Activated CD8-positive, alpha-beta T cell treated with anti-CD3 and anti-CD28 coated beads, Interleukin-2, amount 10 ng/mL, durations not matched to agents 7 days and 5 days (primary cell): ENCODE results near the gene RAB36. TPM values are rescaled to one million over a fixed set of nuclear protein-coding genes. Genes with fewer than 3 reads are reported as not detected.

Experiments used
- ATAC-seq: fragments of 150-1000 bp; cut with Tn5 transposase; one replicate; pipeline ENCODE4 v1.10.0; 2021; ENCODE audit warnings: moderate library complexity
- CTCF ChIA-PET: fragments of 350-600 bp; sonication (Branson Sonifier 250); formaldehyde crosslinking; loops from one replicate; lab custom pipeline; 2021; ENCODE audit warnings: antibody characterized with exemption; lab: Charles Lee
- POLR2A ChIA-PET: fragments of 350-600 bp; sonication (Branson Sonifier 250); formaldehyde crosslinking; loops from one replicate; lab custom pipeline; 2021; ENCODE audit warnings: antibody characterized with exemption; lab: Charles Lee
- DNase-seq: peaks from one replicate; pipeline ENCODE4 v3.0.0-alpha.2; 2020
- H3K27ac Mint-ChIP-seq: one replicate; pipeline ENCODE4 v1.8.0; 2021; ENCODE audit warnings: mild to moderate bottlenecking, mixed read lengths
- H3K27me3 Mint-ChIP-seq: one replicate; pipeline ENCODE4 v1.8.0; 2021; ENCODE audit warnings: low read depth, mixed read lengths
- H3K36me3 Mint-ChIP-seq: one replicate; pipeline ENCODE4 v1.8.0; 2021; ENCODE audit warnings: low read depth, mixed read lengths
- H3K4me1 Mint-ChIP-seq: one replicate; pipeline ENCODE4 v1.8.0; 2021; ENCODE audit warnings: low read depth, mixed read lengths
- H3K4me3 Mint-ChIP-seq: one replicate; pipeline ENCODE4 v1.8.0; 2021; ENCODE audit warnings: mild to moderate bottlenecking, mixed read lengths
- H3K9me3 Mint-ChIP-seq: one replicate; pipeline ENCODE4 v1.8.0; 2022; ENCODE audit warnings: mixed read lengths; ENCODE audit not compliant: insufficient read depth
- total RNA-seq, 2 experiments: library from RNA; stranded (reverse); gene quantifications; one replicate each; pipeline ENCODE4 v1.2.3, GENCODE V29; 2021

Gene RAB36
- total RNA-seq, 2 experiments from 2014 or later = 0.79 to 1.0 TPM

DNA sequence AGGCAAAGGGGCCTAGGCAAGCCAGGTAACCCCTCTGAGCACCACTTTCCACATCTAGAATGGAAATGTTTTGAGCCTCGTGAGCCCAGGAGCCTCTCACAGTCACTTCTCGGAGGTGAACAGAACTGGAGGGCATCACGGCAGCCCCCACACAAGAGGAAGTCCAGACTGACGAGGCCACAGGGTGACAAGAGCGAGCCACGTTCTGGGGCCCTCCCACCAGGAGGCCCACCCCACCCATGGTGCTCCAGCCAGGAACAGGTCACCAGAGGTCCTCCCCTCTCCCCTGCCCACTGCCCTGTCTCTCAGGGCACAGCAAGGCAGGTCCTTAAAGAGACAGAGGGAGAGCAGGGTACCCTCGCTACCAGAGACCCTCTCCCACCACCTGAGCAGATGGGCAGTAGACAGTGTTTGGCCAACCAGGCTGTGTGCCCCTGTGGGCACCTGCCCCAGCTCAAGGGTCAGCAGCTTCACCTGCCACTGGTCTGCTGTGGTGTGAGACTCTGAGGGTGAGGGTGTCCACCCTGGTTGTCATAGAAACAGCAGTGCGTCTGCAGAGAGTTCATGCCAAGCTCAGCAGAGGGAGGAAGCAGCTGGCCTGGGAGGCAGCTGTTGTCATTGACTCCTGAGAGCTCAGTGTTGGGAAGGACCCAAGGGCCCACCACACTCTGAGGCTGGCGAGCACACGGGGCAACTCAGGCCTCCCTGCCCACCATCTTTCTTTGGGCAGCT is 34.9 kb upstream of the RAB36 start:
- Mint-ChIP-seq H3K4me1 (no peaks in the 10 kb centered on the region), H3K9me3 (no peaks in the 10 kb centered on the region), H3K27me3 (no peaks in the 10 kb centered on the region), H3K4me3 (no peak overlapping the region), H3K27ac (no peak overlapping the region), H3K36me3 (no peaks in the 10 kb centered on the region)
- DNase-seq (no peak), ATAC-seq (no peak)
- POLR2A ChIA-PET = no interaction called here
- CTCF ChIA-PET = interaction anchor here (1.7 kb wide), 1 partner anchor 17 kb away, joined by 4 read pairs; no protein-coding TSS in a partner anchor

DNA sequence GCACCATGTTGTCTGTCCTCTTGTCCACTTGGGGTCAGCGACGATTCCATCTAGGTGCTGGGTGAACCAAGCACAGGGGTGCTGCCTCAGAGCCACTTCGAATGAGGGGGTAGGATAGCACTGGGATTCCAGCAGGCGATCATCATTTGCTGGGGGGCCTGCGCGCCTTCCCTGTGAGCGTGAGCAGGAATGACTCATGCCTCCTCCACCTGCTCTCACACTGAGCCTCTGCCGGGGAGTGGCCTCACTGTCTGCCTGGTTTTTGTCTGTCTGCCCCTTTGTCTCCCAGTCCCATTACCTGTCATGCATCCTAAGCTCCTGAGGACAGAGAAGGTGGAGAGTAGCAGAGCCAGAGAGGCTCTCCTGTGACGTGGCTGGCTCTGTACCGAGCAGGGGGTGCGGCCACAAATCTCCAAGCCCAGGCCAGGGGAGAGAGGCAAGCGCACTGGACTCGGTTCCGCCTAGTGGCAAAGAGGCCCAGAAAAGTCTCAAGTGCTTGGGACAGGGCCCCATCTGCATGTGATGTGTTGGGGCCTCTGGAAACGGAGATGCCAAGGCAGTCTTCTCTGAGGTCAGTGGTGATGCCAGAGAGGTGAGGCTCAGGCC is 34.3 kb upstream of the RAB36 start:
- DNase-seq (no peak), ATAC-seq (no peak)
- ChIA-PET CTCF (interaction anchor here (1.7 kb wide), 1 partner anchor 17 kb away, joined by 4 read pairs; no protein-coding TSS in a partner anchor), POLR2A (no interaction called here)
- Mint-ChIP-seq H3K4me1 (no peaks in the 10 kb centered on the region), H3K27me3 (no peaks in the 10 kb centered on the region), H3K9me3 (no peaks in the 10 kb centered on the region), H3K4me3 (no peak overlapping the region), H3K36me3 (no peaks in the 10 kb centered on the region), H3K27ac (no peak overlapping the region)

DNA sequence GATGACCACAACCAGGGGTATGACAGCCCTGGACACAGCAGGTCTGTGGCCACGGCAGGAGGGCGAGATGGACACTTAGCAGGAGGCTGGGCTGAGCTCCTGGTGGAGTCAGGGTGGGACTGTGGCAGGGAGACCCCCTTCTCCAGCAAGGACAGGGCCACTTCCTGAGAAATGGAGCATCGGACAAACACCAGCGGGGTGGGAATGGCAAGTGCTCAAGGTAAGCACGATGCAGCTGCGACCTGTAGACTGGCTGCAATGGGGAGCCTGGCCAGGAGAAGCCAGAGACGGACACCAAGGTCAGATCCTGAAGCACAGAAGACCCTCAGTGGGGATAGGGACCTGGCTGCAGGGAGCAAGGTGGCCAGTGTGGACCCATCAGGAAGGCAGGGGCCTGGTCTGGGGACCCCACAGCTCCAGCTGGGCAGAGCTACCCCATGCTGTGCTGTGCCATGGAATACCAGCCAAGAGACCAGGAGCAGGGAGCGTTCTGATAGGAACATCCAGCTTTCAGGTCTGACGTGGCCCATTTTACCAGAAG is 32.7 kb upstream of the RAB36 start:
- DNase-seq (no peak), ATAC-seq (no peak)
- no peaks in the 10 kb centered on the region for H3K27me3 Mint-ChIP-seq
- H3K27ac Mint-ChIP-seq = no peak overlapping the region
- no peaks in the 10 kb centered on the region for H3K9me3 Mint-ChIP-seq
- H3K4me3 Mint-ChIP-seq = no peak overlapping the region
- no peaks in the 10 kb centered on the region for H3K4me1 Mint-ChIP-seq
- POLR2A ChIA-PET = no interaction called here
- no peaks in the 10 kb centered on the region for H3K36me3 Mint-ChIP-seq
- CTCF ChIA-PET = interaction anchor here (1.3 to 1.9 kb wide), 2 partner anchors 15 to 156 kb away, joined by 3 to 5 read pairs; no protein-coding TSS in a partner anchor

DNA sequence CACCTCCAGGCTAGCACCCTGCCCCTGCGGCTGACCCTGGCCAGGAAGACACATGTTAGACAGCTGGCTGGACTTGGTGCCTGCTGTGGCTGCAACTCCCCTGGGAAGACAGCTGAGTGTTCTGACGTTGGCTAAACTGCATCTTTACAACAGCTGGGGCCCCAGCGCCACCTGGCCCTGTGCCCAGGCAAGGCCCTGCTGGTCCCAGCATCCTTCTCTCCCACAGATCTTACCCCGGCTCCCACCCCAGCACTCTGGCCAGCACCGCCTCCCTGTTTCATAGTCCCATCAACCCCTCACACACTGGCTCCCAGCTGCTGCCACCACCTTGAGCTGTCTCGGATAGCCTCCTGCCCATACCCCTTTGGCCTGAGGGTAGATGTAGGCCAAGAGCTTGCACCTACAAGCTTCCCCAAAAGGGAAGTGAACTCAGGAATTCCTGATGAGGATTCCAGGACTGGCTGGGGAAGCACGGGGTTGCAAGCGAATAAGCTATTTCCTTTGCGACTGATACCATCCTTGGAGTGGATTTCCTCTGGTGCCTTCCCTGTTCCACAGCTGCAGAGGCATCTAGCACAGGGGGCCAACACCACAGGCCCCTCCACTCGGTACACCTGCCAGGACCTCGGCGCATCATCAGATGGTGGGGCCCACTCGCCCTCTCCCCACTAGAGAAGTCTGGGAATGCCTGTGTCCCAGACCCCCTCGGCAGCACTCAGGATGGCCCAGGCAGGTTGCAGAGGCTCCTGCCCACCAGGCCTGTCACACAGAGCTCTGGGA is 32.0 kb upstream of the RAB36 start:
- no peaks in the 10 kb centered on the region for H3K27me3 Mint-ChIP-seq
- H3K4me3 Mint-ChIP-seq = no peak overlapping the region
- ChIA-PET POLR2A (no interaction called here), CTCF (interaction anchor here (1.3 to 1.9 kb wide), 2 partner anchors 15 to 157 kb away, joined by 3 to 5 read pairs; no protein-coding TSS in a partner anchor)
- no peaks in the 10 kb centered on the region for H3K9me3 Mint-ChIP-seq
- ATAC-seq (no peak), DNase-seq (no peak)
- no peaks in the 10 kb centered on the region for H3K4me1 Mint-ChIP-seq
- H3K36me3 Mint-ChIP-seq = no peaks in the 10 kb centered on the region
- peak overlapping the region; percentile 52 for H3K27ac Mint-ChIP-seq

DNA sequence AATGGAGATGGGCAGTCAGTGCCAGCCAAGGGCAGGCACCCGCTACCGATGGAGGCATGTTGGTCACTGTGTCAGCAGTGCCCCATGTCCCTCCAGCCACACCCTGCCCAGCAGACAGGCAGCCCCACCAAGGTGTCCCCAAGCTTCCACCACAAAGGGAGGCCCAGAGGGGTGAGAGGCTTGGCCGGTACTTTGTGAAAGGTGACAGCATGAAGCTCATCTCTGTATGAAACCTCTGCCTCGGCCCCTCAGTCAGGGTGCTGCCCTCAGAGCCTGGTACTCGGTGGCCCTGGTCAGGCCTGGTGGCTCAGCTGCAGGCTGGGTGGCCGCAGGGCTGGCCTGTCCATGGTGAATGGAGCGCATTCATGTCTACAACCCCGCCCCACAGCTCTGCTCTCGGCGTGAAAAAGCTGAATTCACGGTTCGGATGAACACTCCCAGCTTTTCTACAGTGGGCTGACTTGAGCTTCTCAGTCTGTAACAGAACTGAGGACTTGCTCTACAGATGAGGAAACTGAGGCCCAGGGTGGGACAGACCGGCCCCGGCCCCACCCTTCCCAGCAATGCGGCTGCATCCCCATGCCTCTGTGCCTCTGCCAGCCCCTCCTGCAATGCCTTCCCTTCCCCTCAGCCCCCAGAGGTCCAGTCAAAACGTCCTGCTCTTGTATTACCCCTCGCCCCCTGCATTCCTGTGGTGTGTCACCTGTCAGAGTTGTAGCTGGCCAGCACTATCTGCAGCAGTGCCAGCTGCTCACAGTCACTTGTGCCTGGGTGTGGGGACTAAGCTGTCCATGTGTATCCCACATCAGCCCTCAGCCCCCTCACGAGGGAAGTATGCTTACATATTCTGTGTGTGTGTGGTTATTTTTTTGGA is 31.2 kb upstream of the RAB36 start:
- Mint-ChIP-seq H3K27me3 (no peaks in the 10 kb centered on the region), H3K4me1 (peaks cover 1% of the 10 kb centered on the region), H3K9me3 (no peaks in the 10 kb centered on the region), H3K4me3 (no peak overlapping the region), H3K36me3 (no peaks in the 10 kb centered on the region), H3K27ac (no peak overlapping the region)
- ATAC-seq (no peak), DNase-seq (no peak)
- CTCF ChIA-PET = interaction anchor here (1.3 to 1.9 kb wide), 2 partner anchors 14 to 158 kb away, joined by 3 to 5 read pairs; no protein-coding TSS in a partner anchor
- POLR2A ChIA-PET = no interaction called here

DNA sequence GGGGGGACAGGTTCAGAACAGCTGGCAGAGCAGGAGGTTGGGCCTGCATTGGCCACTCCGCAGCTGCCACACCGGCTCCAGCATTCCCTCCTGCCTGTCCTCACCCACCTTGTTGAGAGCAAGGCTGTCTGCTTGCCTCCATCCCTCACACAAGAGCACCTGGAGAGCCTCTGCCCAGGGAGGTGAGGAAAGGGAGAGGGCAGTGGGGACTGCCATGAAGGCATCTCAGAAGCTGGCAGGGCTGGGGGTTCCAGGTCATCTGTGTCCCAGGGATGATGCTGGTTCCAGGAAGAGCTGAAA is 30.6 kb upstream of the RAB36 start:
- H3K27me3 Mint-ChIP-seq = no peaks in the 10 kb centered on the region
- no peaks in the 10 kb centered on the region for H3K9me3 Mint-ChIP-seq
- ATAC-seq = no peak
- DNase-seq = no peak
- no peak overlapping the region for H3K27ac Mint-ChIP-seq
- ChIA-PET POLR2A (no interaction called here), CTCF (no interaction called here)
- H3K4me3 Mint-ChIP-seq = no peak overlapping the region
- H3K36me3 Mint-ChIP-seq = no peaks in the 10 kb centered on the region
- H3K4me1 Mint-ChIP-seq = peaks cover 7% of the 10 kb centered on the region

DNA sequence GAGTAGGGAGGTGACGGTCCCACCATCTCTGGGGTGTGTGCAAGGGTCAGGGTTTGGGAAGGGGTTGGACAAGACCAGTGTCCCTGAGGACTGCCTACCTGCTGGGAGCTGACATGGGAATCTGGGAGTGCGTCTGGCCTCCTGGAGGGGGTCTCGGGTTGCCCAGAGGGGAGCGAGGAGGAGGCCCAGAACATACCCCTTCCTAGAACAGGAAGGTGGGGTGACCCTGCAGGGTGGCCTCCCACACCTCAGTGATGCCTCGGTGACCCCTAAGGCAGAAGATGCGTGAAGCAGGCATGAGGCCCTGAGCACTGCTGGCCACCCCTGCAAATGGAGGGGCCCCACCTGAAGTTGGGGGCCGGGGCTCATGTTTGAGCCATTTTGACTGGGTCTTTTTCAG is 29.9 kb upstream of the RAB36 start:
- Mint-ChIP-seq H3K4me3 (no peak overlapping the region), H3K27ac (peak overlapping the region; percentile 30), H3K4me1 (peaks cover 12% of the 10 kb centered on the region), H3K27me3 (no peaks in the 10 kb centered on the region), H3K9me3 (no peaks in the 10 kb centered on the region), H3K36me3 (no peaks in the 10 kb centered on the region)
- CTCF ChIA-PET = no interaction called here
- DNase-seq = no peak
- POLR2A ChIA-PET = no interaction called here
- ATAC-seq = no peak

DNA sequence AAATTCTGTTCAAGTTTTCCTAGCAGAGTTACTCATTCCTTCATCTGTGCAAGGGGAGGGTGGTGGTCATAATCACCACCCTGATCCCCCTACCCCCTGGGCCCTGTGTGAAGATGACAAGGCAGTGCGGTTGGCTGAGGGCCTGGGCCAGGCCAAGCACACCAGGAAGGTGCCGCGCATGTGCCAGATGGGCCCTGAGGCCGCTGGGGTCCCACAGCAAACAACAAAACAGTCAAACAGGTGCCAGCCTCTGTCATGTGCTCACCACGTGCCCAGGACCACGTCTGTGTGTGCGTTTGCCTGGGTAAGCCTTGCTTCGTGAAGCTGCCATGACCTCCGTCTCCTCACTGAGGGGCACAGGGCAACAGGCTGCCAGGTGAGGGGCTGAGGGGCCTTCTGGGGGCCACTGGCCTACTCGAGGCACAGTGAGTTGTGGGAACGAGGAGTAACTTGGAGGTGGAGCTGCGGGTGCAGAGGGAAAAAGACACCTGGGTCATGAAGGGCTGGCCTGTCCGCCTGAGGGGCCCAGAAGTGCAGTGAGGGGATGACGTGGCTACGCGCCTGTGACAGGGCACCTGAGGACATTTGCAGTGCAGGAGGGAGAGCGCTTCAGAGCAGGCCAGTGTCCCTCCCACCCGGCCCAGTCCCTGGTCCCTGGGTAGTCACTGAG is 29.3 kb upstream of the RAB36 start:
- no peak for ATAC-seq
- no peak for DNase-seq
- CTCF ChIA-PET = no interaction called here

DNA sequence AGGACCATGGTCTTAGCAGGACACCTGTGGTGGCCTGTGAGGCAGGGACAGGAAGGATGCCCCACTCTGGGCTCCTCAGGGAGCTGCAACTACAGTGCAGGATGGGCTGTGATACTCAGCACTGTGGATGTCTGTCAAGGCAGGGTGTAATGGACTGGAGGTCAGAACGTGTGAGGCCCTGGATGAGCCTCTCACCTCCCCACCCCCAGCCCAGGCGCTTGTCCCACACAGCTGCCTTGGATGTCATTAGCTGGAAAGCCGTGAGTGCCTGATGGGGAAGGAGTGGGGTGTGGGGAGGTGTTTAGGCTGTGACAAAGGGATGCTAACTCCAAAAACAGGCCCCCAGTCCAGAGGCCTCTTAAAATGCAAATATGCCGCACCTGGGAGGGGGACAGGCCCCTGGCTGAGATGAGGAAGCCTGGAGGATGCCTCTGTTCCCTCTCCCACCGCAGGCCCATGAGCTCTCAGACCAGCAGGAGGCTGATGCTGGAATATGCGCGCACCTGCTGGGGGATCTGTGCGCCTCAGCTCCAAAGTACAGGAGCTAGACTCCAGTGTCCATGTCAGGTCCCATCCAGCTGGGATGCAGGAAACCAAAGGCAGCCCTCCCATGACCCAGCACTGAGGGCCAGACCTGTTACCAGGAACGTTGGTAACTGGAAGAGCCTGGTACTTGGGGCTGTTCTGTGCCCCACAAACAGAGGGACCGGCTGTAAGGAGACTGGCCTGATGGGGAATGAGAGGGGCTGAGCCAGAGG is 28.6 kb upstream of the RAB36 start:
- no peak overlapping the region for H3K27ac Mint-ChIP-seq
- POLR2A ChIA-PET = no interaction called here
- H3K27me3 Mint-ChIP-seq = no peaks in the 10 kb centered on the region
- DNase-seq (no peak), ATAC-seq (no peak)
- peaks cover 16% of the 10 kb centered on the region for H3K4me1 Mint-ChIP-seq
- CTCF ChIA-PET = interaction anchor here (1.7 kb wide), 1 partner anchor 158 kb away, joined by 6 read pairs; no protein-coding TSS in a partner anchor
- H3K4me3 Mint-ChIP-seq = no peak overlapping the region
- H3K36me3 Mint-ChIP-seq = no peaks in the 10 kb centered on the region
- no peaks in the 10 kb centered on the region for H3K9me3 Mint-ChIP-seq

More for the DNA sequence above, 29.3 kb upstream of the RAB36 start:
- peaks cover 16% of the 10 kb centered on the region for H3K4me1 Mint-ChIP-seq
- H3K27me3 Mint-ChIP-seq = no peaks in the 10 kb centered on the region
- POLR2A ChIA-PET = no interaction called here
- no peaks in the 10 kb centered on the region for H3K36me3 Mint-ChIP-seq
- H3K27ac Mint-ChIP-seq = no peak overlapping the region
- H3K9me3 Mint-ChIP-seq = no peaks in the 10 kb centered on the region
- H3K4me3 Mint-ChIP-seq = no peak overlapping the region

DNA sequence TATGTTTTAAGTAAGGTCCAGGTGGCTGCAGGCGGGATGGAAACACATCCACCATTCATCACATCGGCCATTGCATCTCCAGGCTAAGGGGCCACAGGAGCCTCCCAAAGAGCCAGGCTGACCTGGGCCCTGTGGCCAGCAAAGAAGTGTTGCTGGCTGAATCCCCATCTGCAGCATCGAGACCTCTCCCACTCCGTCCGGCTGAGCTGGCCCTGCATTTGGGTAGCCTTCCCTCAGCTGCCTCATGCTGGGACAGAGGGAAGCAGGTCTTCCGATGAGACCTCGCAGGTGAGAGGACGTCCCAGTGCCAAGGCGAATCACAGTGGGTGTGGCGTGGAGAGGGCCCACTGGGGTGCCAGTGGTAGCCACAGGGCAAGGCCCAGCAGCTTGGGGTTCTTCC is 28.0 kb upstream of the RAB36 start:
- Mint-ChIP-seq H3K27me3 (no peaks in the 10 kb centered on the region), H3K27ac (no peak overlapping the region), H3K9me3 (no peaks in the 10 kb centered on the region), H3K4me3 (no peak overlapping the region), H3K4me1 (peaks cover 16% of the 10 kb centered on the region), H3K36me3 (no peaks in the 10 kb centered on the region)
- DNase-seq = no peak
- POLR2A ChIA-PET = no interaction called here
- no peak for ATAC-seq
- CTCF ChIA-PET = interaction anchor here (0.6 to 2.1 kb wide), 3 partner anchors 10 to 226 kb away, joined by 3 to 11 read pairs (median 6); no protein-coding TSS in a partner anchor
